Measurements from ENCODE around the gene MRRF.
"Not testable (repeated sequence)": the region's sequence is repeated elsewhere in the genome, so short reads cannot be mapped to it uniquely, and the experiment has no call there.

The MRRF gene

DNA sequence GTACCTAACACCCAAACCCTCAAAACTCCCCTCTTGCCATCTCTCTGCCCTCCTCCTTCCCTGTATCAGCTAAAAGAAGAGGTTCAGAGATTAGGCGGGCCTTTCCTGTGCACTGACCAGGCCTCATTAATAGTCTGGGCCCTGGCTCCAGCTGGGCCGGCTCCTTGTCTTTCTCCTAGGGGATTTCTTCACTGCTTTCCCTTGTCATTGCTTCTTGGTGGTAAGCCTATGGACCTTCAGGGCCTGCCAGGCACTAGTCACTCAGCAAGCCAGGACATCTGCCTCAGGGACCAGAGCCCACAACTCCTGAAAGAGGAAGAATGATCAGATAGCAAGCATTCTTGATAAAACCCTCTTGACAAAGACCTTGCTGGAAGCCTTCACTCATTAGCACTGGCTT, 50.9 kb downstream of the MRRF start:
- TF ChIP-seq, protein P1, sequence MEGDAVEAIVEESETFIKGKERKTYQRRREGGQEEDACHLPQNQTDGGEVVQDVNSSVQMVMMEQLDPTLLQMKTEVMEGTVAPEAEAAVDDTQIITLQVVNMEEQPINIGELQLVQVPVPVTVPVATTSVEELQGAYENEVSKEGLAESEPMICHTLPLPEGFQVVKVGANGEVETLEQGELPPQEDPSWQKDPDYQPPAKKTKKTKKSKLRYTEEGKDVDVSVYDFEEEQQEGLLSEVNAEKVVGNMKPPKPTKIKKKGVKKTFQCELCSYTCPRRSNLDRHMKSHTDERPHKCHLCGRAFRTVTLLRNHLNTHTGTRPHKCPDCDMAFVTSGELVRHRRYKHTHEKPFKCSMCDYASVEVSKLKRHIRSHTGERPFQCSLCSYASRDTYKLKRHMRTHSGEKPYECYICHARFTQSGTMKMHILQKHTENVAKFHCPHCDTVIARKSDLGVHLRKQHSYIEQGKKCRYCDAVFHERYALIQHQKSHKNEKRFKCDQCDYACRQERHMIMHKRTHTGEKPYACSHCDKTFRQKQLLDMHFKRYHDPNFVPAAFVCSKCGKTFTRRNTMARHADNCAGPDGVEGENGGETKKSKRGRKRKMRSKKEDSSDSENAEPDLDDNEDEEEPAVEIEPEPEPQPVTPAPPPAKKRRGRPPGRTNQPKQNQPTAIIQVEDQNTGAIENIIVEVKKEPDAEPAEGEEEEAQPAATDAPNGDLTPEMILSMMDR (IDR thresholded peaks at IDR 0.05; ENCODE audit: low read length, missing control alignments): no peak
- no peak for DNase-seq (ENCODE audit: low read depth)
- no peak overlapping the region for H3K4me3 ChIP-seq (replicated peaks; ENCODE audit: low read depth, low read length)

- no peak for DNase-seq (ENCODE audit: low read depth)
These were observed 53.6 kb downstream of the MRRF start for GRCh38 chr9:122318284-122318683.

GRCh38 chr9:122320413-122320881, 55.8 kb downstream of the MRRF start:
- H3K4me3 ChIP-seq (replicated peaks; ENCODE audit: low read depth, low read length): no peak overlapping the region

More at GRCh38 chr9:122318284-122318683, 53.6 kb downstream of the MRRF start:
- no peak overlapping the region for H3K4me3 ChIP-seq (replicated peaks; ENCODE audit: low read depth, low read length)
- TF ChIP-seq, protein P1 (IDR thresholded peaks at IDR 0.05; ENCODE audit: low read length, missing control alignments): no peak

DNA sequence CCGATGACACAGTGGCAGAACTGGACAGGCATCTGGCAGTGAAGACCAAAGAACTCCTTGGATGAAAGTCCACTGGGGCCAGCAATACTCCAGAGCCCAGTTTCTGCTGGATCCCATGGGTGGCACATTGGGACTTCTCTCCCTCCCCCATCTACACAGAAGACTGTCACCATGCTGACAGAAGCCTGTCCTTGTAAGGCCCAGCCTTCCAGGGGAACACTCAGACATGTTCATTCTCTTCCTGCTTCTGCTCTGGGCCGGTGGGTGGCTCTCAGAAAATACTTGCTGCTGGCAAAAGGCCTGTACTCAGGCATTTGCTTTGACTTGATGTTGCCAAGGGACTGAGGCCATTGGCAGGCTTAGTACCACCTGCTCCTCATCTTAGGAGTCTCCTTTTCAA, 57.9 kb downstream of the MRRF start:
- H3K4me3 ChIP-seq (replicated peaks; ENCODE audit: low read depth, low read length): no peak overlapping the region
- TF ChIP-seq, protein P1 (IDR thresholded peaks at IDR 0.05; ENCODE audit: low read length, missing control alignments): no peak
- no peak for DNase-seq (ENCODE audit: low read depth)

More at GRCh38 chr9:122320413-122320881, 55.8 kb downstream of the MRRF start:
- DNase-seq (ENCODE audit: low read depth): no peak
- TF ChIP-seq, protein P1 (IDR thresholded peaks at IDR 0.05; ENCODE audit: low read length, missing control alignments): no peak

DNA sequence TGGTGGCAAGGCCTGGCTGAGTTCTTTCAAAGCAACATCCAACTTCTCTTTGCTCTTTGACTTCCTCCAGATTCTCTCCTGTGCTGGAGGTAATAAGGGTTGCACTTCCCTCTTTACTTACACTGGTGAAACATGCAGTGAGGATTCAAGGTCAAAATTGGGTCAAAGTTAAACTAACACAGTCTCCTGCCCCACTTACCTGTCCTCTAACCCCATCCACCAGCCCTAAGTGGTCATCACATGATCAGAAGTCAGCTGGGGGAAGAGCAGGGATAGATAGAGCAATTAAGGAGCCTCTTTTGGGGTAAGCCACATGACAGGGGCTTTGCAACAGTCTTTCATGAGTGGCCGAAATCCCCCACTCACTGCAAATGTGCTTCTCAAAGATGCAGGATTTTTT, 60.0 kb downstream of the MRRF start:
- DNase-seq (ENCODE audit: low read depth); H3K4me3 ChIP-seq (replicated peaks; ENCODE audit: low read depth, low read length): not testable (repeated sequence)

GRCh38 chr9:122325124-122325523, 60.4 kb downstream of the MRRF start:
- DNase-seq (ENCODE audit: low read depth): no peak
- no peak overlapping the region for H3K4me3 ChIP-seq (replicated peaks; ENCODE audit: low read depth, low read length)
- TF ChIP-seq, protein P1 (IDR thresholded peaks at IDR 0.05; ENCODE audit: low read length, missing control alignments): no peak

DNA sequence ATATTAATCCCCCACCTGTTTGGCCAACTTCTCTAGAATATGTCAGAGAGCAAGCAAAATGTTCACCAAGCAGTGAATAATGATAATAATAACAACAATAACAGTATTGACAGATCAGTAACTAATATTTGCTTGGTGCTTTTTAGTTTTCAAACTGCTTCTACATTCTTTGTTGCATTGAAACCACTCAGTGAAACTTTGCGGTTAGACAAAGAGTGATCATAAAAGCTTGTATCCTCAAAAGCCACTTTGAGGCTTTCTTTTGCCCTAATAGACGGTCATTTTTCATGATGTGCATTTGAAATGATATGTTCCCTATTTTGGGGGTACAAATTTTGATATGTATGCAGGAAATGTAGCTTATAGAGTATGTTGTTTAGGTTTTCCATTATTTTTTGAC, 62.5 kb downstream of the MRRF start:
- no peak for DNase-seq (ENCODE audit: low read depth)
- TF ChIP-seq, protein P1 (IDR thresholded peaks at IDR 0.05; ENCODE audit: low read length, missing control alignments): no peak
- no peak overlapping the region for H3K4me3 ChIP-seq (replicated peaks; ENCODE audit: low read depth, low read length)
